WTC11 (cell line): ENCODE results near the gene EML2. TPM values are rescaled to one million over a fixed set of nuclear protein-coding genes. Genes with fewer than 3 reads are reported as not detected.

ENCODE experiments used
- ATAC-seq: fragments of 200-7000 bp; cut with Tn5 transposase; 2 replicates; pipeline ENCODE4 v1.10.0; 2021; ENCODE audit warnings: mild to moderate bottlenecking, moderate library complexity
- CTCF ChIA-PET: fragments of 300-600 bp; sonication (Branson Sonifier 250); formaldehyde crosslinking; loops from one replicate; lab custom pipeline; 2021; ENCODE audit warnings: antibody characterized with exemption; lab: Charles Lee
- POLR2A ChIA-PET: fragments of 350-600 bp; sonication (Branson Sonifier 250); formaldehyde crosslinking; loops from one replicate; lab custom pipeline; 2021; ENCODE audit warnings: antibody characterized with exemption; lab: Charles Lee
- DNase-seq: peaks from one replicate; pipeline ENCODE4 v3.0.0; 2021; ENCODE audit warnings: low spot score
- H3K27ac Mint-ChIP-seq: 2 replicates; pipeline ENCODE4 v1.8.0; 2021; ENCODE audit warnings: mixed read lengths
- H3K27me3 Mint-ChIP-seq: 2 replicates; pipeline ENCODE4 v1.8.0; 2021; ENCODE audit warnings: low read depth, mild to moderate bottlenecking, moderate library complexity, mixed read lengths
- H3K36me3 Mint-ChIP-seq: 2 replicates; pipeline ENCODE4 v1.8.0; 2021; ENCODE audit warnings: mixed read lengths
- H3K4me1 Mint-ChIP-seq: 2 replicates; pipeline ENCODE4 v1.8.0; 2022; ENCODE audit warnings: mixed read lengths
- H3K4me3 Mint-ChIP-seq: 2 replicates; pipeline ENCODE4 v1.8.0; 2021; ENCODE audit warnings: mild to moderate bottlenecking, moderate library complexity, mixed read lengths
- H3K9me3 Mint-ChIP-seq: 2 replicates; pipeline ENCODE4 v1.8.0; 2021; ENCODE audit warnings: mixed read lengths
- CBFB ChIP-seq: sonication (generic); formaldehyde crosslinking; IDR thresholded peaks from 2 replicates; pipeline ENCODE4 v1.8.1; 2022; ENCODE audit warnings: mild to moderate bottlenecking, low read depth, missing genetic modification reagents
- CREM ChIP-seq: sonication (generic); formaldehyde crosslinking; IDR thresholded peaks from 2 replicates; pipeline ENCODE4 v1.8.1; 2022; ENCODE audit warnings: mild to moderate bottlenecking, missing genetic modification reagents, moderate library complexity
- FOXJ3 ChIP-seq: sonication (generic); formaldehyde crosslinking; IDR thresholded peaks from 2 replicates; pipeline ENCODE4 v1.9.0; 2021; ENCODE audit warnings: missing genetic modification reagents, mild to moderate bottlenecking, borderline replicate concordance
- IRF2 ChIP-seq: sonication (generic); formaldehyde crosslinking; IDR thresholded peaks from 2 replicates; pipeline ENCODE4 v1.8.0; 2022; ENCODE audit warnings: low read depth, missing genetic modification reagents, borderline replicate concordance
- NFYB ChIP-seq: sonication (generic); formaldehyde crosslinking; conservative IDR thresholded peaks from 2 replicates; pipeline ENCODE4 v1.8.0; 2022; ENCODE audit warnings: low read depth, missing genetic modification reagents
- NR3C1 ChIP-seq: sonication (generic); formaldehyde crosslinking; conservative IDR thresholded peaks from 2 replicates; pipeline ENCODE4 v1.8.1; 2023; ENCODE audit warnings: low read depth, mild to moderate bottlenecking, missing genetic modification reagents
- RELA ChIP-seq: sonication (generic); formaldehyde crosslinking; IDR thresholded peaks from 2 replicates; pipeline ENCODE4 v1.8.1; 2022; ENCODE audit warnings: missing genetic modification reagents, mild to moderate bottlenecking, borderline replicate concordance
- RORB ChIP-seq: fragments of 250-450 bp; sonication (Bioruptor Pico); IDR thresholded peaks from 2 replicates; pipeline ENCODE4 v1.9.0; 2021; ENCODE audit warnings: mild to moderate bottlenecking
- TEAD4 ChIP-seq: sonication (generic); formaldehyde crosslinking; IDR thresholded peaks from 2 replicates; pipeline ENCODE4 v1.8.0; 2022; ENCODE audit warnings: mild to moderate bottlenecking, missing genetic modification reagents
- ZNF219 ChIP-seq: sonication (generic); formaldehyde crosslinking; IDR thresholded peaks from 2 replicates; pipeline ENCODE4 v1.8.0; 2023; ENCODE audit warnings: missing genetic modification reagents, mild to moderate bottlenecking, borderline replicate concordance
- ZNF263 ChIP-seq: sonication (generic); formaldehyde crosslinking; IDR thresholded peaks from 2 replicates; pipeline ENCODE4 v1.8.1; 2022; ENCODE audit warnings: low read depth, mild to moderate bottlenecking, moderate library complexity, missing genetic modification reagents
- ZNF416 ChIP-seq: fragments of 250-450 bp; sonication (Bioruptor Pico); IDR thresholded peaks from 2 replicates; pipeline ENCODE4 v1.9.0; 2021; ENCODE audit warnings: mild to moderate bottlenecking, inconsistent platforms
- total RNA-seq: library from RNA; stranded (reverse); gene quantifications from 3 replicates; pipeline ENCODE4 v1.2.3, GENCODE V29; 2021
- TF ChIP-seq, protein P1 (sequence below): fragments of 250-450 bp; sonication (Bioruptor Pico); IDR thresholded peaks from 2 replicates; pipeline ENCODE4 v1.9.0; 2021; ENCODE audit warnings: mild to moderate bottlenecking
- TF ChIP-seq, protein P2 (sequence below): fragments of 250-450 bp; sonication (Bioruptor Pico); IDR thresholded peaks from 2 replicates; pipeline ENCODE4 v1.9.0; 2021; ENCODE audit warnings: moderate library complexity, mild to moderate bottlenecking, inconsistent platforms, borderline replicate concordance
- TF ChIP-seq, protein P3 (sequence below): sonication (generic); formaldehyde crosslinking; IDR thresholded peaks from 2 replicates; pipeline ENCODE4 v1.8.1; 2022; ENCODE audit warnings: mild to moderate bottlenecking, moderate library complexity, missing genetic modification reagents
- TF ChIP-seq, protein P4 (sequence below): sonication (generic); formaldehyde crosslinking; IDR thresholded peaks from 2 replicates; pipeline ENCODE4 v1.8.1; 2023; ENCODE audit warnings: mild to moderate bottlenecking, missing genetic modification reagents, moderate library complexity
- TF ChIP-seq, protein P5 (sequence below): sonication (generic); formaldehyde crosslinking; IDR thresholded peaks from 2 replicates; pipeline ENCODE4 v1.8.0; 2022; ENCODE audit warnings: mild to moderate bottlenecking, missing genetic modification reagents
- TF ChIP-seq, protein P6 (sequence below): sonication (generic); formaldehyde crosslinking; conservative IDR thresholded peaks from 2 replicates; pipeline ENCODE4 v1.8.1; 2023; ENCODE audit warnings: mild to moderate bottlenecking, low read depth, missing genetic modification reagents, moderate library complexity
- TF ChIP-seq, protein P7 (sequence below): sonication (generic); formaldehyde crosslinking; IDR thresholded peaks from 2 replicates; pipeline ENCODE4 v1.8.0; 2022; ENCODE audit warnings: mild to moderate bottlenecking, missing genetic modification reagents

Gene EML2
- total RNA-seq, 1 experiment from 2014 or later: 63.3 TPM

DNA sequence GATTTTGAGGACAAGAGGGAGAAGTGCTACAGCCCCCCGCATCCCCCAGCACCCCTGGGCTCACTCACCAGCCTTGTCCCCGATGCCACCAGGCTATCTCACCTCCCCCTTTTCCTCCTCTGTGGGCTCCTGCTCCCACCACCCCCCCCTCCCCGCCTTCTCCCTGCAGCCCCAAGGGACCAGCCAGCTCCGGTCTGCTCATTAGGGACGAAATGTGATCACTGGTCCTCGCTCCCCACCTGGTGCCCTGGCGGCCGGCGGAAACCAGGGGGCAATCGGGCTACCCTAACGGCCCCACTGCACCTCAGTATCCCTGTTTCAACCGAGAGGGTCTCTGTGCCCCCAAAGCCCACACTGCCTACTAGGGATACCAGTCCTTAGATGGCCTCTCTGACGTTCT, 39.9 kb downstream of the EML2 start:
- ChIA-PET POLR2A (no interaction called here), CTCF (interaction anchor here (0.6 to 5.2 kb wide), 13 partner anchors 8 to 501 kb away, joined by 4 to 81 read pairs (median 6); partner anchors contain the start of genes OPA3, QPCTL and SIX5)
- ATAC-seq (no peak), DNase-seq (no peak)
- H3K27me3 Mint-ChIP-seq: peaks cover 94% of the 10 kb centered on the region
- no peaks in the 10 kb centered on the region for H3K36me3 Mint-ChIP-seq
- H3K4me3 Mint-ChIP-seq: peak overlapping the region; percentile 69
- H3K27ac Mint-ChIP-seq: no peak overlapping the region
- TF ChIP-seq RELA: no peak
- TF ChIP-seq, protein P1, sequence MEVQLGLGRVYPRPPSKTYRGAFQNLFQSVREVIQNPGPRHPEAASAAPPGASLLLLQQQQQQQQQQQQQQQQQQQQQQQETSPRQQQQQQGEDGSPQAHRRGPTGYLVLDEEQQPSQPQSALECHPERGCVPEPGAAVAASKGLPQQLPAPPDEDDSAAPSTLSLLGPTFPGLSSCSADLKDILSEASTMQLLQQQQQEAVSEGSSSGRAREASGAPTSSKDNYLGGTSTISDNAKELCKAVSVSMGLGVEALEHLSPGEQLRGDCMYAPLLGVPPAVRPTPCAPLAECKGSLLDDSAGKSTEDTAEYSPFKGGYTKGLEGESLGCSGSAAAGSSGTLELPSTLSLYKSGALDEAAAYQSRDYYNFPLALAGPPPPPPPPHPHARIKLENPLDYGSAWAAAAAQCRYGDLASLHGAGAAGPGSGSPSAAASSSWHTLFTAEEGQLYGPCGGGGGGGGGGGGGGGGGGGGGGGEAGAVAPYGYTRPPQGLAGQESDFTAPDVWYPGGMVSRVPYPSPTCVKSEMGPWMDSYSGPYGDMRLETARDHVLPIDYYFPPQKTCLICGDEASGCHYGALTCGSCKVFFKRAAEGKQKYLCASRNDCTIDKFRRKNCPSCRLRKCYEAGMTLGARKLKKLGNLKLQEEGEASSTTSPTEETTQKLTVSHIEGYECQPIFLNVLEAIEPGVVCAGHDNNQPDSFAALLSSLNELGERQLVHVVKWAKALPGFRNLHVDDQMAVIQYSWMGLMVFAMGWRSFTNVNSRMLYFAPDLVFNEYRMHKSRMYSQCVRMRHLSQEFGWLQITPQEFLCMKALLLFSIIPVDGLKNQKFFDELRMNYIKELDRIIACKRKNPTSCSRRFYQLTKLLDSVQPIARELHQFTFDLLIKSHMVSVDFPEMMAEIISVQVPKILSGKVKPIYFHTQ (CRISPR knock-in tag): no peak
- TF ChIP-seq, protein P2, sequence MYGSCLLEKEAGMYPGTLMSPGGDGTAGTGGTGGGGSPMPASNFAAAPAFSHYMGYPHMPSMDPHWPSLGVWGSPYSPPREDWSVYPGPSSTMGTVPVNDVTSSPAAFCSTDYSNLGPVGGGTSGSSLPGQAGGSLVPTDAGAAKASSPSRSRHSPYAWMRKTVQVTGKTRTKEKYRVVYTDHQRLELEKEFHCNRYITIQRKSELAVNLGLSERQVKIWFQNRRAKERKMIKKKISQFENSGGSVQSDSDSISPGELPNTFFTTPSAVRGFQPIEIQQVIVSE (CRISPR knock-in tag): no peak
- TF ChIP-seq, protein P3, sequence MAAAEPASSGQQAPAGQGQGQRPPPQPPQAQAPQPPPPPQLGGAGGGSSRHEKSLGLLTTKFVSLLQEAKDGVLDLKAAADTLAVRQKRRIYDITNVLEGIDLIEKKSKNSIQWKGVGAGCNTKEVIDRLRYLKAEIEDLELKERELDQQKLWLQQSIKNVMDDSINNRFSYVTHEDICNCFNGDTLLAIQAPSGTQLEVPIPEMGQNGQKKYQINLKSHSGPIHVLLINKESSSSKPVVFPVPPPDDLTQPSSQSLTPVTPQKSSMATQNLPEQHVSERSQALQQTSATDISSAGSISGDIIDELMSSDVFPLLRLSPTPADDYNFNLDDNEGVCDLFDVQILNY: no peak
- TF ChIP-seq, protein P4, sequence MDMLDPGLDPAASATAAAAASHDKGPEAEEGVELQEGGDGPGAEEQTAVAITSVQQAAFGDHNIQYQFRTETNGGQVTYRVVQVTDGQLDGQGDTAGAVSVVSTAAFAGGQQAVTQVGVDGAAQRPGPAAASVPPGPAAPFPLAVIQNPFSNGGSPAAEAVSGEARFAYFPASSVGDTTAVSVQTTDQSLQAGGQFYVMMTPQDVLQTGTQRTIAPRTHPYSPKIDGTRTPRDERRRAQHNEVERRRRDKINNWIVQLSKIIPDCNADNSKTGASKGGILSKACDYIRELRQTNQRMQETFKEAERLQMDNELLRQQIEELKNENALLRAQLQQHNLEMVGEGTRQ (CRISPR knock-in tag): no peak
- TF ChIP-seq RORB (CRISPR knock-in tag): no peak
- TF ChIP-seq, protein P5, sequence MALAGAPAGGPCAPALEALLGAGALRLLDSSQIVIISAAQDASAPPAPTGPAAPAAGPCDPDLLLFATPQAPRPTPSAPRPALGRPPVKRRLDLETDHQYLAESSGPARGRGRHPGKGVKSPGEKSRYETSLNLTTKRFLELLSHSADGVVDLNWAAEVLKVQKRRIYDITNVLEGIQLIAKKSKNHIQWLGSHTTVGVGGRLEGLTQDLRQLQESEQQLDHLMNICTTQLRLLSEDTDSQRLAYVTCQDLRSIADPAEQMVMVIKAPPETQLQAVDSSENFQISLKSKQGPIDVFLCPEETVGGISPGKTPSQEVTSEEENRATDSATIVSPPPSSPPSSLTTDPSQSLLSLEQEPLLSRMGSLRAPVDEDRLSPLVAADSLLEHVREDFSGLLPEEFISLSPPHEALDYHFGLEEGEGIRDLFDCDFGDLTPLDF (CRISPR knock-in tag): no peak
- no peak for TF ChIP-seq ZNF416 (CRISPR knock-in tag)
- TF ChIP-seq IRF2 (CRISPR knock-in tag): no peak
- TF ChIP-seq ZNF219 (CRISPR knock-in tag): no peak
- TF ChIP-seq, protein P6, sequence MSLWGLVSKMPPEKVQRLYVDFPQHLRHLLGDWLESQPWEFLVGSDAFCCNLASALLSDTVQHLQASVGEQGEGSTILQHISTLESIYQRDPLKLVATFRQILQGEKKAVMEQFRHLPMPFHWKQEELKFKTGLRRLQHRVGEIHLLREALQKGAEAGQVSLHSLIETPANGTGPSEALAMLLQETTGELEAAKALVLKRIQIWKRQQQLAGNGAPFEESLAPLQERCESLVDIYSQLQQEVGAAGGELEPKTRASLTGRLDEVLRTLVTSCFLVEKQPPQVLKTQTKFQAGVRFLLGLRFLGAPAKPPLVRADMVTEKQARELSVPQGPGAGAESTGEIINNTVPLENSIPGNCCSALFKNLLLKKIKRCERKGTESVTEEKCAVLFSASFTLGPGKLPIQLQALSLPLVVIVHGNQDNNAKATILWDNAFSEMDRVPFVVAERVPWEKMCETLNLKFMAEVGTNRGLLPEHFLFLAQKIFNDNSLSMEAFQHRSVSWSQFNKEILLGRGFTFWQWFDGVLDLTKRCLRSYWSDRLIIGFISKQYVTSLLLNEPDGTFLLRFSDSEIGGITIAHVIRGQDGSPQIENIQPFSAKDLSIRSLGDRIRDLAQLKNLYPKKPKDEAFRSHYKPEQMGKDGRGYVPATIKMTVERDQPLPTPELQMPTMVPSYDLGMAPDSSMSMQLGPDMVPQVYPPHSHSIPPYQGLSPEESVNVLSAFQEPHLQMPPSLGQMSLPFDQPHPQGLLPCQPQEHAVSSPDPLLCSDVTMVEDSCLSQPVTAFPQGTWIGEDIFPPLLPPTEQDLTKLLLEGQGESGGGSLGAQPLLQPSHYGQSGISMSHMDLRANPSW (CRISPR knock-in tag): no peak
- TF ChIP-seq NR3C1 (CRISPR knock-in tag): no peak
- TF ChIP-seq, protein P7, sequence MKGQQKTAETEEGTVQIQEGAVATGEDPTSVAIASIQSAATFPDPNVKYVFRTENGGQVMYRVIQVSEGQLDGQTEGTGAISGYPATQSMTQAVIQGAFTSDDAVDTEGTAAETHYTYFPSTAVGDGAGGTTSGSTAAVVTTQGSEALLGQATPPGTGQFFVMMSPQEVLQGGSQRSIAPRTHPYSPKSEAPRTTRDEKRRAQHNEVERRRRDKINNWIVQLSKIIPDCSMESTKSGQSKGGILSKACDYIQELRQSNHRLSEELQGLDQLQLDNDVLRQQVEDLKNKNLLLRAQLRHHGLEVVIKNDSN (CRISPR knock-in tag): no peak
- TF ChIP-seq TEAD4 (CRISPR knock-in tag): no peak
- no peak for TF ChIP-seq NFYB
- no peak for TF ChIP-seq FOXJ3
- TF ChIP-seq CBFB (CRISPR knock-in tag): no peak
- TF ChIP-seq ZNF263 (CRISPR knock-in tag): no peak
- no peak for TF ChIP-seq CREM (CRISPR knock-in tag)
- H3K9me3 Mint-ChIP-seq: no peaks in the 10 kb centered on the region
- peaks cover 63% of the 10 kb centered on the region for H3K4me1 Mint-ChIP-seq
